HEK293 (cell line): ENCODE results near the gene SEMA4D.

Source experiments
- CTCF ChIA-PET: fragments of 350-600 bp; formaldehyde crosslinking; extraction: SDS; loops from one replicate; lab custom pipeline; 2021; ENCODE audit warnings: antibody characterized with exemption; lab: Yijun Ruan, JAX
- POLR2A ChIA-PET: fragments of 300-600 bp; formaldehyde crosslinking; extraction: SDS; loops from one replicate; lab custom pipeline; 2020; ENCODE audit warnings: antibody characterized with exemption, inconsistent platforms; lab: Yijun Ruan, JAX
- H3K27ac ChIP-seq: fragments of 200-500 bp; sonication (Bioruptor generic); 2 replicates; pipeline ENCODE4 v1.5.1; 2014; ENCODE audit warnings: low read depth, low read length, control low read depth, inconsistent platforms; ENCODE audit errors: extremely low read depth
- H3K36me3 ChIP-seq, 2 experiments: fragments of 200-500 bp in 1 of 2; sonication (Bioruptor generic) in 1 of 2; 1 replicate in 1 of 2; 2 replicates in 1 of 2; pipeline ENCODE4 v1.5.1; 2014 to 2017; ENCODE audit warnings: inconsistent platforms in 2 of 2, low read length in 2 of 2; ENCODE audit not compliant: control insufficient read depth in 2 of 2, insufficient read depth in 1 of 2
- H3K4me1 ChIP-seq: fragments of 200-500 bp; sonication (Bioruptor generic); 2 replicates; pipeline ENCODE4 v1.5.1; 2014; ENCODE audit warnings: mild to moderate bottlenecking, low read length, inconsistent platforms; ENCODE audit not compliant: control insufficient read depth, insufficient read depth
- H3K4me3 ChIP-seq: 2 replicates; pipeline ENCODE4 v1.5.1; 2011; ENCODE audit warnings: low read depth, mild to moderate bottlenecking, control low read depth, low read length, moderate library complexity
- H3K9me3 ChIP-seq: fragments of 200-500 bp; sonication (Bioruptor generic); 2 replicates; pipeline ENCODE4 v1.5.1; 2014; ENCODE audit warnings: low read depth, low read length, inconsistent platforms; ENCODE audit not compliant: control insufficient read depth, insufficient read depth
- FEZF1 ChIP-seq: fragments of 450-650 bp; formaldehyde crosslinking; IDR thresholded peaks from 2 replicates; pipeline ENCODE4 v1.5.1; 2016; ENCODE audit warnings: missing biosample characterization, missing genetic modification characterization
- HOXA7 ChIP-seq: sonication (generic); formaldehyde crosslinking; IDR thresholded peaks from 2 replicates; pipeline ENCODE4 v1.8.1; 2022; ENCODE audit warnings: missing genetic modification reagents, borderline replicate concordance
- MYNN ChIP-seq: fragments of 450-650 bp; formaldehyde crosslinking; IDR thresholded peaks from 2 replicates; pipeline ENCODE4 v1.5.1; 2016; ENCODE audit warnings: missing biosample characterization, missing genetic modification characterization, borderline replicate concordance
- OSR2 ChIP-seq: fragments of 450-650 bp; formaldehyde crosslinking; IDR thresholded peaks from 2 replicates; pipeline ENCODE4 v1.5.1; 2016; ENCODE audit warnings: missing biosample characterization, missing genetic modification characterization
- REPIN1 ChIP-seq: fragments of 450-650 bp; formaldehyde crosslinking; IDR thresholded peaks from 2 replicates; pipeline ENCODE4 v1.5.1; 2017; ENCODE audit warnings: missing biosample characterization, missing genetic modification characterization, low read depth
- SCRT1 ChIP-seq: fragments of 450-650 bp; formaldehyde crosslinking; IDR thresholded peaks from 2 replicates; pipeline ENCODE4 v1.5.1; 2016; ENCODE audit warnings: missing biosample characterization, missing genetic modification characterization, borderline replicate concordance
- ZBTB20 ChIP-seq: fragments of 450-650 bp; formaldehyde crosslinking; IDR thresholded peaks from 2 replicates; pipeline ENCODE4 v1.5.1; 2016; ENCODE audit warnings: missing biosample characterization, missing genetic modification characterization
- ZIC2 ChIP-seq: fragments of 450-650 bp; formaldehyde crosslinking; IDR thresholded peaks from 2 replicates; pipeline ENCODE4 v1.5.1; 2016; ENCODE audit warnings: missing biosample characterization, missing genetic modification characterization
- ZNF112 ChIP-seq: fragments of 450-650 bp; formaldehyde crosslinking; IDR thresholded peaks from 2 replicates; pipeline ENCODE4 v1.5.0; 2017; ENCODE audit warnings: missing biosample characterization, missing genetic modification characterization
- ZNF138 ChIP-seq: fragments of 450-650 bp; formaldehyde crosslinking; IDR thresholded peaks from 2 replicates; pipeline ENCODE4 v1.5.1; 2016; ENCODE audit warnings: missing biosample characterization, missing genetic modification characterization, borderline replicate concordance
- ZNF202 ChIP-seq: fragments of 450-650 bp; formaldehyde crosslinking; IDR thresholded peaks from 2 replicates; pipeline ENCODE4 v1.5.1; 2016; ENCODE audit warnings: missing biosample characterization, missing genetic modification characterization, borderline replicate concordance
- ZNF214 ChIP-seq: fragments of 450-650 bp; formaldehyde crosslinking; IDR thresholded peaks from 2 replicates; pipeline ENCODE4 v1.5.1; 2017; ENCODE audit warnings: missing biosample characterization, mild to moderate bottlenecking, missing genetic modification characterization, borderline replicate concordance
- ZNF274 ChIP-seq, 2 experiments: fragments of 200-500 bp in 1 of 2; fragments of 450-650 bp in 1 of 2; sonication (Bioruptor generic) in 1 of 2; formaldehyde crosslinking in 1 of 2; IDR thresholded peaks; 2 replicates each; pipeline versions ENCODE4 v1.5.1 to v1.6.1; 2014 to 2016; ENCODE audit warnings: borderline replicate concordance in 1 of 2, inconsistent platforms in 1 of 2, low read length in 1 of 2, missing biosample characterization in 1 of 2, missing genetic modification characterization in 1 of 2
- ZNF366 ChIP-seq: fragments of 450-650 bp; formaldehyde crosslinking; conservative IDR thresholded peaks from 2 replicates; pipeline ENCODE4 v1.5.1; 2016; ENCODE audit warnings: missing biosample characterization, missing genetic modification characterization
- ZNF529 ChIP-seq: fragments of 450-650 bp; formaldehyde crosslinking; IDR thresholded peaks from 2 replicates; pipeline ENCODE4 v1.5.1; 2017; ENCODE audit warnings: missing genetic modification characterization, missing biosample characterization; ENCODE audit not compliant: insufficient replicate concordance
- ZNF558 ChIP-seq: fragments of 450-650 bp; formaldehyde crosslinking; IDR thresholded peaks from 2 replicates; pipeline ENCODE4 v1.5.1; 2016; ENCODE audit warnings: missing biosample characterization, missing genetic modification characterization
- ZNF596 ChIP-seq: fragments of 450-650 bp; IDR thresholded peaks from 2 replicates; pipeline ENCODE4 v1.5.0; 2018; ENCODE audit warnings: missing biosample characterization, mild to moderate bottlenecking, missing genetic modification characterization, moderate library complexity
- TF ChIP-seq, protein P1 (sequence below): fragments of 450-650 bp; formaldehyde crosslinking; IDR thresholded peaks from 2 replicates; pipeline ENCODE4 v1.5.1; 2017; ENCODE audit warnings: missing biosample characterization, missing genetic modification characterization
- TF ChIP-seq, protein P2 (sequence below): fragments of 450-650 bp; formaldehyde crosslinking; IDR thresholded peaks from 2 replicates; pipeline ENCODE4 v1.5.1; 2017; ENCODE audit warnings: missing biosample characterization, missing genetic modification characterization
- TF ChIP-seq, protein P3 (sequence below): fragments of 450-650 bp; formaldehyde crosslinking; IDR thresholded peaks from 2 replicates; pipeline ENCODE4 v1.5.1; 2017; ENCODE audit warnings: missing biosample characterization, missing genetic modification characterization
- TF ChIP-seq, protein P4 (sequence below): fragments of 450-650 bp; IDR thresholded peaks from 2 replicates; pipeline ENCODE4 v1.5.1; 2018; ENCODE audit warnings: missing biosample characterization, mild to moderate bottlenecking, missing genetic modification characterization
- TF ChIP-seq, protein P5 (sequence below): fragments of 450-650 bp; formaldehyde crosslinking; conservative IDR thresholded peaks from 2 replicates; pipeline ENCODE4 v1.5.1; 2016; ENCODE audit warnings: low read depth, missing biosample characterization, missing genetic modification characterization
- TF ChIP-seq, protein P6 (sequence below): IDR thresholded peaks from 2 replicates; pipeline ENCODE4 v1.6.1; 2011; ENCODE audit warnings: mild to moderate bottlenecking, low read depth, low read length, borderline replicate concordance

SEMA4D gene

DNA sequence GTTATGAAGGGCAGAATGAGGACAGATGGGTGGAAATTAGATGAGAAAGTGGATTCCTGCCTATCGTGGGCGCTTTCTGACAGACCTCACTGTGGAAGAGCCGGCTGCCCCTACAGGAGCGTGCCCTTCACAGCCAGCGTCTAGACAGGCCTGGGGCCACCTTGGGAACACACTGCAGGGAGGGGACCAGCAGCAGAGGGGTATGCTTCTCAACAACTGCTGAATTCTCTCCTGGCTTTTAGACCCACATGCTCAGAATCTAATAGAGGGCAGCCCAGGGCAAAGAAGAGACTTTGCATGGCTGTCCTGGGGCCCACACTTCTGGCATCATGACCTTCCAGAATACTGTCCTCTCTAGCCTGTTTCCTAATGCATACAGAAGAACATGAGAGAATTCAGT, 2.1 kb upstream of the SEMA4D start:
- Histone ChIP-seq H3K27ac (no peak overlapping the region), H3K4me1 (peaks cover 2% of the 10 kb centered on the region; the same call in 1 of the 2 replicates), H3K36me3 (no peaks in the 10 kb centered on the region), H3K9me3 (no peaks in the 10 kb centered on the region), H3K4me3 (no peak overlapping the region)
- POLR2A ChIA-PET, result no interaction called here
- TF ChIP-seq SCRT1 (tag by site-specific recombination), result no peak
- TF ChIP-seq ZNF274 (IDR thresholded peaks at IDR 0.05; ENCODE audit: low read length), result no peak
- no peak for TF ChIP-seq ZNF274 (tag by site-specific recombination; IDR thresholded peaks at IDR 0.05; ENCODE audit: borderline replicate concordance)
- TF ChIP-seq MYNN (tag by site-specific recombination), result no peak
- no peak for TF ChIP-seq ZIC2
- TF ChIP-seq, protein P1, sequence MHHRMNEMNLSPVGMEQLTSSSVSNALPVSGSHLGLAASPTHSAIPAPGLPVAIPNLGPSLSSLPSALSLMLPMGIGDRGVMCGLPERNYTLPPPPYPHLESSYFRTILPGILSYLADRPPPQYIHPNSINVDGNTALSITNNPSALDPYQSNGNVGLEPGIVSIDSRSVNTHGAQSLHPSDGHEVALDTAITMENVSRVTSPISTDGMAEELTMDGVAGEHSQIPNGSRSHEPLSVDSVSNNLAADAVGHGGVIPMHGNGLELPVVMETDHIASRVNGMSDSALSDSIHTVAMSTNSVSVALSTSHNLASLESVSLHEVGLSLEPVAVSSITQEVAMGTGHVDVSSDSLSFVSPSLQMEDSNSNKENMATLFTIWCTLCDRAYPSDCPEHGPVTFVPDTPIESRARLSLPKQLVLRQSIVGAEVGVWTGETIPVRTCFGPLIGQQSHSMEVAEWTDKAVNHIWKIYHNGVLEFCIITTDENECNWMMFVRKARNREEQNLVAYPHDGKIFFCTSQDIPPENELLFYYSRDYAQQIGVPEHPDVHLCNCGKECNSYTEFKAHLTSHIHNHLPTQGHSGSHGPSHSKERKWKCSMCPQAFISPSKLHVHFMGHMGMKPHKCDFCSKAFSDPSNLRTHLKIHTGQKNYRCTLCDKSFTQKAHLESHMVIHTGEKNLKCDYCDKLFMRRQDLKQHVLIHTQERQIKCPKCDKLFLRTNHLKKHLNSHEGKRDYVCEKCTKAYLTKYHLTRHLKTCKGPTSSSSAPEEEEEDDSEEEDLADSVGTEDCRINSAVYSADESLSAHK (tag by site-specific recombination), result no peak
- TF ChIP-seq ZNF366, result no peak
- no peak for TF ChIP-seq ZBTB20 (tag by site-specific recombination)
- no peak for TF ChIP-seq HOXA7
- no peak for TF ChIP-seq ZNF138
- TF ChIP-seq, protein P2, sequence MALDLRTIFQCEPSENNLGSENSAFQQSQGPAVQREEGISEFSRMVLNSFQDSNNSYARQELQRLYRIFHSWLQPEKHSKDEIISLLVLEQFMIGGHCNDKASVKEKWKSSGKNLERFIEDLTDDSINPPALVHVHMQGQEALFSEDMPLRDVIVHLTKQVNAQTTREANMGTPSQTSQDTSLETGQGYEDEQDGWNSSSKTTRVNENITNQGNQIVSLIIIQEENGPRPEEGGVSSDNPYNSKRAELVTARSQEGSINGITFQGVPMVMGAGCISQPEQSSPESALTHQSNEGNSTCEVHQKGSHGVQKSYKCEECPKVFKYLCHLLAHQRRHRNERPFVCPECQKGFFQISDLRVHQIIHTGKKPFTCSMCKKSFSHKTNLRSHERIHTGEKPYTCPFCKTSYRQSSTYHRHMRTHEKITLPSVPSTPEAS (tag by site-specific recombination), result no peak
- TF ChIP-seq, protein P3, sequence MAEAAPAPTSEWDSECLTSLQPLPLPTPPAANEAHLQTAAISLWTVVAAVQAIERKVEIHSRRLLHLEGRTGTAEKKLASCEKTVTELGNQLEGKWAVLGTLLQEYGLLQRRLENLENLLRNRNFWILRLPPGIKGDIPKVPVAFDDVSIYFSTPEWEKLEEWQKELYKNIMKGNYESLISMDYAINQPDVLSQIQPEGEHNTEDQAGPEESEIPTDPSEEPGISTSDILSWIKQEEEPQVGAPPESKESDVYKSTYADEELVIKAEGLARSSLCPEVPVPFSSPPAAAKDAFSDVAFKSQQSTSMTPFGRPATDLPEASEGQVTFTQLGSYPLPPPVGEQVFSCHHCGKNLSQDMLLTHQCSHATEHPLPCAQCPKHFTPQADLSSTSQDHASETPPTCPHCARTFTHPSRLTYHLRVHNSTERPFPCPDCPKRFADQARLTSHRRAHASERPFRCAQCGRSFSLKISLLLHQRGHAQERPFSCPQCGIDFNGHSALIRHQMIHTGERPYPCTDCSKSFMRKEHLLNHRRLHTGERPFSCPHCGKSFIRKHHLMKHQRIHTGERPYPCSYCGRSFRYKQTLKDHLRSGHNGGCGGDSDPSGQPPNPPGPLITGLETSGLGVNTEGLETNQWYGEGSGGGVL (tag by site-specific recombination), result no peak
- no peak for TF ChIP-seq ZNF214 (tag by site-specific recombination)
- TF ChIP-seq, protein P4, sequence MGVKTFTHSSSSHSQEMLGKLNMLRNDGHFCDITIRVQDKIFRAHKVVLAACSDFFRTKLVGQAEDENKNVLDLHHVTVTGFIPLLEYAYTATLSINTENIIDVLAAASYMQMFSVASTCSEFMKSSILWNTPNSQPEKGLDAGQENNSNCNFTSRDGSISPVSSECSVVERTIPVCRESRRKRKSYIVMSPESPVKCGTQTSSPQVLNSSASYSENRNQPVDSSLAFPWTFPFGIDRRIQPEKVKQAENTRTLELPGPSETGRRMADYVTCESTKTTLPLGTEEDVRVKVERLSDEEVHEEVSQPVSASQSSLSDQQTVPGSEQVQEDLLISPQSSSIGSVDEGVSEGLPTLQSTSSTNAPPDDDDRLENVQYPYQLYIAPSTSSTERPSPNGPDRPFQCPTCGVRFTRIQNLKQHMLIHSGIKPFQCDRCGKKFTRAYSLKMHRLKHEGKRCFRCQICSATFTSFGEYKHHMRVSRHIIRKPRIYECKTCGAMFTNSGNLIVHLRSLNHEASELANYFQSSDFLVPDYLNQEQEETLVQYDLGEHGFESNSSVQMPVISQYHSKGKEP, result no peak
- TF ChIP-seq REPIN1 (tag by site-specific recombination), result no peak
- TF ChIP-seq ZNF202, result no peak
- CTCF ChIA-PET, result no interaction called here

DNA sequence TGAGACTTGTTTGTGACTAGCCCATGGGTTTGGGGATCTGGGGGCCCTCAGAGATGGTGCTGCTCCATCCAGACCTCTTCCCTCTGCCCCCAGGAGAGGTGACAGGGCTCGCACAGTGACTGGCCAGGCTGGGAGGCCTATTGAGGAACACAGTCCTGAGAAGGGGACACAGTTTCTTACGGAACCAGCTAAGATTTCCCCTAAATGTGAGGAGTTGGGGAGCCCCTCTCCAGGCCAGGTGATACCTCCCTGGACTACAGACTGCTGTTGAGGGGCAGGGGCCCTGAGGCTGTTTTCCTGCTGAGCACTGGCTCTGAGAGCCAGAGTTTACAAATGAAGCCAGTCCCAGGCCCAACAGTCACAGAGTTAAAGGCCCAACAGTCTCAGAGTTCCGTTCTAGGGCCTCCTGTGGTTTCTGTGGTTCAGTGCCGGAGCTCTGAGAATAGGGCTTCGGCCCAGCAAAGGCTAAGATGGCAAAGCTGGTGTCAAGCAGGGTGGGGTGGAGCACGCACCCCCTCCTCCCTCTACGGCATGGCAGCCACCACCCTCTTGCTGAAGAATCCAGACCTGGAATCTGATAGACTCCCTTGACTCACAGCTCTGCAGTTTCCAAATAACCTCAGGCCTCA, 1.1 kb upstream of the SEMA4D start:
- H3K27ac ChIP-seq, result no peak overlapping the region
- TF ChIP-seq ZNF596 (tag by site-specific recombination) (no peak), ZNF214 (tag by site-specific recombination) (no peak), FEZF1 (no peak), ZNF529 (tag by site-specific recombination) (no peak), OSR2 (tag by site-specific recombination) (no peak), ZNF558 (tag by site-specific recombination) (no peak), ZNF112 (no peak)
- TF ChIP-seq, protein P5, sequence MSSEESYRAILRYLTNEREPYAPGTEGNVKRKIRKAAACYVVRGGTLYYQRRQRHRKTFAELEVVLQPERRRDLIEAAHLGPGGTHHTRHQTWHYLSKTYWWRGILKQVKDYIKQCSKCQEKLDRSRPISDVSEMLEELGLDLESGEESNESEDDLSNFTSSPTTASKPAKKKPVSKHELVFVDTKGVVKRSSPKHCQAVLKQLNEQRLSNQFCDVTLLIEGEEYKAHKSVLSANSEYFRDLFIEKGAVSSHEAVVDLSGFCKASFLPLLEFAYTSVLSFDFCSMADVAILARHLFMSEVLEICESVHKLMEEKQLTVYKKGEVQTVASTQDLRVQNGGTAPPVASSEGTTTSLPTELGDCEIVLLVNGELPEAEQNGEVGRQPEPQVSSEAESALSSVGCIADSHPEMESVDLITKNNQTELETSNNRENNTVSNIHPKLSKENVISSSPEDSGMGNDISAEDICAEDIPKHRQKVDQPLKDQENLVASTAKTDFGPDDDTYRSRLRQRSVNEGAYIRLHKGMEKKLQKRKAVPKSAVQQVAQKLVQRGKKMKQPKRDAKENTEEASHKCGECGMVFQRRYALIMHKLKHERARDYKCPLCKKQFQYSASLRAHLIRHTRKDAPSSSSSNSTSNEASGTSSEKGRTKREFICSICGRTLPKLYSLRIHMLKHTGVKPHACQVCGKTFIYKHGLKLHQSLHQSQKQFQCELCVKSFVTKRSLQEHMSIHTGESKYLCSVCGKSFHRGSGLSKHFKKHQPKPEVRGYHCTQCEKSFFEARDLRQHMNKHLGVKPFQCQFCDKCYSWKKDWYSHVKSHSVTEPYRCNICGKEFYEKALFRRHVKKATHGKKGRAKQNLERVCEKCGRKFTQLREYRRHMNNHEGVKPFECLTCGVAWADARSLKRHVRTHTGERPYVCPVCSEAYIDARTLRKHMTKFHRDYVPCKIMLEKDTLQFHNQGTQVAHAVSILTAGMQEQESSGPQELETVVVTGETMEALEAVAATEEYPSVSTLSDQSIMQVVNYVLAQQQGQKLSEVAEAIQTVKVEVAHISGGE (tag by site-specific recombination), result no peak
- TF ChIP-seq, protein P6, sequence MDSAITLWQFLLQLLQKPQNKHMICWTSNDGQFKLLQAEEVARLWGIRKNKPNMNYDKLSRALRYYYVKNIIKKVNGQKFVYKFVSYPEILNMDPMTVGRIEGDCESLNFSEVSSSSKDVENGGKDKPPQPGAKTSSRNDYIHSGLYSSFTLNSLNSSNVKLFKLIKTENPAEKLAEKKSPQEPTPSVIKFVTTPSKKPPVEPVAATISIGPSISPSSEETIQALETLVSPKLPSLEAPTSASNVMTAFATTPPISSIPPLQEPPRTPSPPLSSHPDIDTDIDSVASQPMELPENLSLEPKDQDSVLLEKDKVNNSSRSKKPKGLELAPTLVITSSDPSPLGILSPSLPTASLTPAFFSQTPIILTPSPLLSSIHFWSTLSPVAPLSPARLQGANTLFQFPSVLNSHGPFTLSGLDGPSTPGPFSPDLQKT, result no peak

More for the DNA sequence above, 1.1 kb upstream of the SEMA4D start:
- Histone ChIP-seq H3K9me3 (no peaks in the 10 kb centered on the region), H3K4me1 (peaks cover 2% of the 10 kb centered on the region; the same call in 1 of the 2 replicates), H3K36me3 (no peaks in the 10 kb centered on the region), H3K4me3 (no peak overlapping the region)
- ChIA-PET POLR2A (no interaction called here), CTCF (no interaction called here)
